Testis (tissue), 3 donors: ENCODE measurements around the gene PLCL1. TPM values are rescaled to one million over a fixed set of nuclear protein-coding genes. Genes with fewer than 3 reads are reported as not detected.

Experiments used
- DNase-seq: peaks from one replicate; pipeline ENCODE4 v3.0.0-alpha.2; 2019
- H3K27ac ChIP-seq, 2 donors: fragments of 200-600 bp; sonication (generic); one replicate each; pipeline ENCODE4 v1.5.1; 2019
- H3K27me3 ChIP-seq: fragments of 200-600 bp; sonication (generic); one replicate; pipeline ENCODE4 v1.5.1; 2019
- H3K36me3 ChIP-seq: fragments of 200-600 bp; sonication (generic); one replicate; pipeline ENCODE4 v1.5.1; 2017; ENCODE audit warnings: low read depth; ENCODE audit errors: missing control alignments
- H3K4me1 ChIP-seq: fragments of 200-600 bp; sonication (generic); one replicate; pipeline ENCODE4 v1.5.1; 2019
- H3K4me3 ChIP-seq, 2 donors: fragments of 200-600 bp; sonication (generic); one replicate each; pipeline ENCODE4 v1.5.1; 2017 to 2019
- H3K9me3 ChIP-seq: fragments of 200-600 bp; sonication (generic); one replicate; pipeline ENCODE4 v1.5.1; 2017
- POLR2A ChIP-seq: fragments of 450-650 bp; IDR thresholded peaks from one replicate; pipeline ENCODE4 v1.6.1; 2017; ENCODE audit warnings: antibody characterized with exemption, mild to moderate bottlenecking, moderate library complexity
- WGBS, 2 donors: methylation state at CpG; one replicate each; pipeline ENCODE4 v1.1.5; 2018; 5-methylcytosine and 5-hydroxymethylcytosine counted together
- intact Hi-C: fragments of 100-400 bp; cut with DNase I; formaldehyde crosslinking; loops from one replicate; pipeline ENCODE4 v1.15.1; 2023; ENCODE audit warnings: low total_unique reads
- polyA plus RNA-seq: library from polyadenylated mRNA; stranded (reverse); fragments of 350-450 nt; fragmentation: Illumina TruSeq; extraction: RNeasy Lipid Tissue Mini Kit (QIAGEN cat#74804); gene quantifications from one replicate; pipeline ENCODE4 v1.2.3, GENCODE V29; 2014; ENCODE audit warnings: low read depth, low replicate concordance; ENCODE audit not compliant: insufficient read depth
- total RNA-seq, 2 donors: library from RNA; depleted of rRNA; stranded (reverse); fragments of >200 nt; gene quantifications; one replicate each; pipeline ENCODE4 v1.2.3, GENCODE V29; 2016
- TF ChIP-seq, protein P1 (sequence below), 3 experiments: fragments of 450-650 bp in 2 of 3; fragments of 200-600 bp in 1 of 3; sonication (generic) in 1 of 3; IDR thresholded peaks; one replicate each; pipeline ENCODE4 v1.5.1; 2016 to 2019; ENCODE audit warnings: antibody characterized with exemption in 3 of 3, mild to moderate bottlenecking in 2 of 3, moderate library complexity in 1 of 3

Gene PLCL1
- total and polyA plus RNA-seq, 3 donors from 2014 or later = 2.1 to 2.6 (median 2.4) TPM

DNA sequence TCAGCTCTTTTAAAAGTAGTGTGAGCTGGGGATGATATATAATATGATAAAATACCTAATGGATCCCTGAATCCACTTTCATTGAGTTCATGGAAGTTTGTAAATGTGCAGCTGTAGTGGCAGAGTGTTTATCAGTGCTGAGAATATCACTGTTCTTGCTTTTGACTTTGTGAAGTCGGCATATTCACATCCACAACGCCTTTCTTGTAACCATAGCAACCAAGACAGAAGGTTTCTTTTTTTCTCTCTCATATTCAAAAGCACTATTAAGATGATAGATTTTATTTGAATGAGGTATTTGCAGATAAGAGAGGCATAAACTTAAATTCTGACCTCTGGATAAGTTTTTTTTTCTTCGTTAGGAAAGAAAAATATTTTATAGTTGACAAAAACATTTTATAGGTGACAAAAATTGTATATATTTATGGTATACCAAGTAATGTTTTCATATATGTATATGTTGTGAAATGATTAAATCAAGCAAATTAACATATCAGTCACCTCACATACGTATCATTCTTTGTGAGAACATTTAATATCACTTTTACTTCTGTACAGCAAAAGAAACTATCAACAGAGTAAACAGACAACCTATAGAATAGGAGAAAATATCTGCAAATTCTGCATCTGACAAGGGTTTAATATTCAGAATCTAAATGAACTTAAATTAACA is 130.0 kb downstream of the PLCL1 start:
- no peak for DNase-seq
- TF ChIP-seq, protein P1, sequence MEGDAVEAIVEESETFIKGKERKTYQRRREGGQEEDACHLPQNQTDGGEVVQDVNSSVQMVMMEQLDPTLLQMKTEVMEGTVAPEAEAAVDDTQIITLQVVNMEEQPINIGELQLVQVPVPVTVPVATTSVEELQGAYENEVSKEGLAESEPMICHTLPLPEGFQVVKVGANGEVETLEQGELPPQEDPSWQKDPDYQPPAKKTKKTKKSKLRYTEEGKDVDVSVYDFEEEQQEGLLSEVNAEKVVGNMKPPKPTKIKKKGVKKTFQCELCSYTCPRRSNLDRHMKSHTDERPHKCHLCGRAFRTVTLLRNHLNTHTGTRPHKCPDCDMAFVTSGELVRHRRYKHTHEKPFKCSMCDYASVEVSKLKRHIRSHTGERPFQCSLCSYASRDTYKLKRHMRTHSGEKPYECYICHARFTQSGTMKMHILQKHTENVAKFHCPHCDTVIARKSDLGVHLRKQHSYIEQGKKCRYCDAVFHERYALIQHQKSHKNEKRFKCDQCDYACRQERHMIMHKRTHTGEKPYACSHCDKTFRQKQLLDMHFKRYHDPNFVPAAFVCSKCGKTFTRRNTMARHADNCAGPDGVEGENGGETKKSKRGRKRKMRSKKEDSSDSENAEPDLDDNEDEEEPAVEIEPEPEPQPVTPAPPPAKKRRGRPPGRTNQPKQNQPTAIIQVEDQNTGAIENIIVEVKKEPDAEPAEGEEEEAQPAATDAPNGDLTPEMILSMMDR (IDR thresholded peaks at IDR 0.05) = no peak
- no peak for TF ChIP-seq POLR2A
- Histone ChIP-seq H3K4me3 (no peak overlapping the region), H3K36me3 (no peaks in the 10 kb centered on the region), H3K27me3 (no peaks in the 10 kb centered on the region), H3K27ac (no peak overlapping the region), H3K4me1 (no peaks in the 10 kb centered on the region), H3K9me3 (no peaks in the 10 kb centered on the region)
- intact Hi-C loops = no loop called here
- 60 to 66% methylated on average over 4 of the region's 4 CpGs for WGBS, 2 donors

DNA sequence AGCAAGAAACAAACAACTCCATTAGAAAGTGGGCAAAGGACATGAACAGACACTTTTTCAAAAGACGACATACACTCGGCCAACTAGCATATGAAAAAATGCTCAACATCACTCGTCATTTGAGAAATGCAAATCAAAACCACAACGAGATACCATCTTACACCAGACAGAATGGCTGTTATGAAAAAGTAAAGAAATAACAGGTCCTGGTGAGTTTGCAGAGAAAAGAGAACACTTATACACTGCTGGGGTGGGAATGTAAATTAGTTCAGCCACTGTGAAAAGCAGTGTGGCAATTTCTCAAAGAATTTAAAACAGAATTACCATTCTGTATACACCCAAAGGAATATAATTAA is 130.5 kb downstream of the PLCL1 start:
- no peak overlapping the region for H3K4me3 ChIP-seq
- H3K9me3 ChIP-seq = no peaks in the 10 kb centered on the region
- WGBS, 2 donors = 90 to 91% methylated on average over 4 of the region's 4 CpGs
- H3K4me1 ChIP-seq = no peaks in the 10 kb centered on the region
- intact Hi-C loops = no loop called here
- no peak for DNase-seq
- no peak overlapping the region for H3K27ac ChIP-seq
- no peaks in the 10 kb centered on the region for H3K27me3 ChIP-seq
- TF ChIP-seq POLR2A = no peak
- TF ChIP-seq, protein P1 (IDR thresholded peaks at IDR 0.05) = no peak
- no peaks in the 10 kb centered on the region for H3K36me3 ChIP-seq

DNA sequence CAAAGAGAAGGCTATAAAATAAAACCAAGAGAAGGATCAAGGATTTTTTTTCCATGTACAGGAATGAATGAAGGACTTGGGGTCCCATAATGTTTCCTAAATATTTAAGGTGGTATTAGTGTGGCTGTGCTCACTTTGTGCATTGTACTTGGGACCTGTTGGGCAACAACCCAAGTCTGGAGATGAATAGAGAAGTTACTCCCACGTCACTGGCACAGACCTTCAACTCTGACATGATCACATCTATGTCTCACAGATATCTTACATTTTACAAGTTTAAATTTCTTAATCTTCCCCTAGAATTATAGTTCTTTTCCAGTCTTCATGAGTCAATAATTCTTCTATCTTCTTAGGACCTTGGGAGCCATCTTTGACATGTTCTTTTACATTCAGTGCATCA is 133.4 kb downstream of the PLCL1 start:
- DNase-seq = no peak
- Histone ChIP-seq H3K36me3 (no peaks in the 10 kb centered on the region), H3K4me3 (no peak overlapping the region), H3K9me3 (no peaks in the 10 kb centered on the region), H3K4me1 (no peaks in the 10 kb centered on the region), H3K27ac (no peak overlapping the region), H3K27me3 (no peaks in the 10 kb centered on the region)
- intact Hi-C loops = no loop called here
- 51 to 81% methylated on average over 1 of the region's 1 CpG for WGBS, 2 donors
- no peak for TF ChIP-seq POLR2A
- TF ChIP-seq, protein P1 (IDR thresholded peaks at IDR 0.05) = no peak

DNA sequence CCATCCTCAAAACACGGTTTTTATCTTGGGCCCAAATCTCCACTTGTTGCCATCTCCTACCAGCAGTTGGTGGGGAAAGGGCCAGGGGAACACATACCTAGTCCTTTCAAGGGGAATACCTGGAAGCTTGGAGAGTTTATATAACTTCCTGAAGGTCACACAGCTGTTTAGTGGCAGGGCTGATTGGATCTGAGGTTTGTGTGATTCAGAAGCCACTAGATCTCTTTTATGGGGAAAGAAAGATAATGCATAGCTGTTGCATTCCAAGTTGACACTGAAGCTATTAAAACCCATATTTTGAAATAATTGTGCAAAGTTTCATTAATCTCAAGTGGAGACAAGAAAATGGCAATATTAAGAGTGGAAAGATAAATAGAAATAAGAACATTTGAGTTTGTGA is 134.2 kb downstream of the PLCL1 start:
- no peak for DNase-seq
- WGBS, 2 donors = 90 to 91% methylated on average over 1 of the region's 1 CpG
- H3K9me3 ChIP-seq = no peaks in the 10 kb centered on the region
- H3K36me3 ChIP-seq = no peaks in the 10 kb centered on the region
- no peak overlapping the region for H3K27ac ChIP-seq
- TF ChIP-seq, protein P1 (IDR thresholded peaks at IDR 0.05) = no peak
- TF ChIP-seq POLR2A = no peak
- H3K4me1 ChIP-seq = no peaks in the 10 kb centered on the region
- H3K27me3 ChIP-seq = no peaks in the 10 kb centered on the region
- no peak overlapping the region for H3K4me3 ChIP-seq
- intact Hi-C loops = no loop called here

DNA sequence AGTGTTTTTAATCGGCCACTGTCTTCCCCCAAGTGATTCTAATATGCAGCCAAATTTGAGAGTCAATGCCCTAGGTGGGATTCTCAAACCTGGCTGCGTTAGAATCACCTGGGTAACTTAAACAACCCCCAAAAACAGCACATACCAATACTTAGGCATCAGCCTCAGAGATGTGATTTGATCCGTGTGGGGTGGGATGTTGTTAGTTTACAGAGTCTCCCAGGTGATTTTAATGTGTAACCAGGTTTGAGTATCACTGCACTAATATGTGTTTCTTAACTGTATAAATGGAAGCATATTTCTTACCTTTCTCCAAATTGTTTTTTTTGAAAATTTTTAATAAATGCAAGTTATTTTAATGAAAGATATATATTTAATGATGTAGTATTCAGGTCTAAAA is 135.4 kb downstream of the PLCL1 start:
- no peaks in the 10 kb centered on the region for H3K27me3 ChIP-seq
- intact Hi-C loops = no loop called here
- H3K36me3 ChIP-seq = no peaks in the 10 kb centered on the region
- no peak overlapping the region for H3K27ac ChIP-seq
- no peak for DNase-seq
- 92 to 94% methylated on average over 3 of the region's 3 CpGs for WGBS, 2 donors
- H3K4me3 ChIP-seq = no peak overlapping the region
- no peaks in the 10 kb centered on the region for H3K9me3 ChIP-seq
- no peaks in the 10 kb centered on the region for H3K4me1 ChIP-seq
- TF ChIP-seq, protein P1 (IDR thresholded peaks at IDR 0.05) = no peak
- no peak for TF ChIP-seq POLR2A
